K562 (cell line): Measurements from ENCODE around the gene PFAS. TPM values are rescaled to one million over a fixed set of nuclear protein-coding genes. Genes with fewer than 3 reads are reported as not detected.

Experiments
- BDP1 ChIP-seq: IDR thresholded peaks from 3 replicates; pipeline ENCODE4 v1.6.1; 2011; ENCODE audit not compliant: insufficient read length, insufficient read depth
- ERF ChIP-seq: fragments of 450-650 bp; formaldehyde crosslinking; IDR thresholded peaks from 2 replicates; pipeline ENCODE4 v1.4.0; 2020; ENCODE audit warnings: mild to moderate bottlenecking, mixed read lengths
- EZH2 ChIP-seq: IDR thresholded peaks from 2 replicates; pipeline ENCODE4 v1.6.1; 2012; ENCODE audit warnings: low read depth, mild to moderate bottlenecking, inconsistent platforms, low read length, borderline replicate concordance
- FOXK2 ChIP-seq, 2 experiments: fragments of 450-650 bp; IDR thresholded peaks in 1 of 2; conservative IDR thresholded peaks in 1 of 2; 2 replicates each; pipeline ENCODE4 v1.6.1; 2016; ENCODE audit warnings: low read depth in 2 of 2, mild to moderate bottlenecking in 1 of 2
- KDM5B ChIP-seq: fragments of 200-600 bp; sonication (generic); IDR thresholded peaks from 2 replicates; pipeline ENCODE4 v1.6.1; 2012; ENCODE audit warnings: low read depth, mild to moderate bottlenecking, moderate library complexity, low read length, control low read depth, inconsistent platforms; ENCODE audit not compliant: insufficient replicate concordance
- MCM5 ChIP-seq: fragments of 450-650 bp; IDR thresholded peaks from 2 replicates; pipeline ENCODE4 v1.6.1; 2016; ENCODE audit warnings: low read depth
- NR1H2 ChIP-seq: sonication (generic); formaldehyde crosslinking; IDR thresholded peaks from 2 replicates; pipeline ENCODE4 v1.4.0; 2020; ENCODE audit warnings: mild to moderate bottlenecking, missing genetic modification reagents
- POU5F1 ChIP-seq: fragments of 150-350 bp; IDR thresholded peaks from 2 replicates; pipeline ENCODE4 v1.6.1; 2014; ENCODE audit warnings: borderline replicate concordance, low read length, low read depth, mild to moderate bottlenecking; ENCODE audit not compliant: partially characterized antibody
- PYGO2 ChIP-seq: fragments of 450-650 bp; IDR thresholded peaks from 2 replicates; pipeline ENCODE4 v1.6.1; 2016; ENCODE audit warnings: mild to moderate bottlenecking, missing genetic modification characterization, moderate library complexity, missing compliant biosample characterization
- RBM39 ChIP-seq: fragments of 200-400 bp; formaldehyde crosslinking; optimal IDR thresholded peaks from 2 replicates; pipeline ENCODE3; 2018; ENCODE audit warnings: low read depth, low read length
- XRCC4 ChIP-seq: IDR thresholded peaks from one replicate; pipeline ENCODE4 v1.6.1; 2011; ENCODE audit not compliant: insufficient read depth, insufficient read length; ENCODE audit errors: extremely low read depth
- ZNF12 ChIP-seq: sonication (generic); formaldehyde crosslinking; IDR thresholded peaks from 2 replicates; pipeline ENCODE4 v1.4.0; 2020; ENCODE audit warnings: mild to moderate bottlenecking, missing genetic modification reagents
- ZNF133 ChIP-seq: fragments of 250-450 bp; sonication (Bioruptor Pico); IDR thresholded peaks from 2 replicates; pipeline ENCODE4 v1.4.0; 2020; ENCODE audit warnings: mild to moderate bottlenecking
- ZNF224 ChIP-seq: sonication (generic); formaldehyde crosslinking; IDR thresholded peaks from 2 replicates; pipeline ENCODE4 v1.8.0; 2022; ENCODE audit warnings: mild to moderate bottlenecking, missing genetic modification reagents
- ZNF444 ChIP-seq: fragments of 250-450 bp; sonication (Bioruptor Pico); IDR thresholded peaks from 2 replicates; pipeline ENCODE4 v1.4.0; 2020; ENCODE audit warnings: mild to moderate bottlenecking, moderate library complexity
- polyA plus RNA-seq, 8 experiments: library from polyadenylated mRNA; depleted of rRNA in 4 of 8; stranded (reverse) in 5 of 8; unstranded in 3 of 8; fragments of >200 nt; fragmentation: Nextera tagmentation in 2 of 8; fragmentation: Illumina TruSeq in 1 of 8; extraction: Ambion mirVana in 2 of 8; extraction: Trizol in 1 of 8; gene quantifications; 2 replicates each; pipeline versions ENCODE4 v1.2.1 to v1.2.3, GENCODE V29; 2011 to 2014; ENCODE audit warnings: inconsistent platforms in 1 of 8, missing spikeins in 1 of 8
- total RNA-seq, 7 experiments: library from RNA; depleted of rRNA in 6 of 7; stranded (reverse); fragments of >200 nt in 6 of 7; fragmentation: Illumina TruSeq in 2 of 7; extraction: Trizol in 2 of 7; gene quantifications; 2 replicates each; pipeline versions ENCODE4 v1.2.1 to v1.2.3, GENCODE V29; 2011 to 2021; ENCODE audit warnings: low replicate concordance in 1 of 7
- TF ChIP-seq, protein P1 (sequence below): fragments of 450-650 bp; formaldehyde crosslinking; IDR thresholded peaks from 2 replicates; pipeline ENCODE4 v1.4.0; 2022; ENCODE audit warnings: missing genetic modification characterization
- TF ChIP-seq, protein P2 (sequence below): sonication (generic); formaldehyde crosslinking; IDR thresholded peaks from 2 replicates; pipeline ENCODE4 v1.8.0; 2023; ENCODE audit warnings: mild to moderate bottlenecking, missing genetic modification reagents
- TF ChIP-seq, protein P3 (sequence below), 2 experiments: fragments of 200-800 bp in 1 of 2; sonication (Bioruptor generic) in 1 of 2; sonication (generic) in 1 of 2; formaldehyde crosslinking in 1 of 2; IDR thresholded peaks in 1 of 2; conservative IDR thresholded peaks in 1 of 2; 2 replicates each; pipeline versions ENCODE4 v1.5.0 to v1.6.1; 2016 to 2020; ENCODE audit warnings: missing compliant biosample characterization in 1 of 2, missing genetic modification characterization in 1 of 2, missing genetic modification reagents in 1 of 2
- TF ChIP-seq, protein P4 (sequence below): fragments of 250-450 bp; sonication (Bioruptor Pico); IDR thresholded peaks from 2 replicates; pipeline ENCODE4 v1.8.0; 2022; ENCODE audit warnings: inconsistent platforms

The PFAS gene
- total and polyA plus RNA-seq, 9 of the 15 experiments (the other 6 are each of a cell fraction or from before 2014, with no cell fraction given): 11.6 to 131 (median 43.9) TPM

DNA sequence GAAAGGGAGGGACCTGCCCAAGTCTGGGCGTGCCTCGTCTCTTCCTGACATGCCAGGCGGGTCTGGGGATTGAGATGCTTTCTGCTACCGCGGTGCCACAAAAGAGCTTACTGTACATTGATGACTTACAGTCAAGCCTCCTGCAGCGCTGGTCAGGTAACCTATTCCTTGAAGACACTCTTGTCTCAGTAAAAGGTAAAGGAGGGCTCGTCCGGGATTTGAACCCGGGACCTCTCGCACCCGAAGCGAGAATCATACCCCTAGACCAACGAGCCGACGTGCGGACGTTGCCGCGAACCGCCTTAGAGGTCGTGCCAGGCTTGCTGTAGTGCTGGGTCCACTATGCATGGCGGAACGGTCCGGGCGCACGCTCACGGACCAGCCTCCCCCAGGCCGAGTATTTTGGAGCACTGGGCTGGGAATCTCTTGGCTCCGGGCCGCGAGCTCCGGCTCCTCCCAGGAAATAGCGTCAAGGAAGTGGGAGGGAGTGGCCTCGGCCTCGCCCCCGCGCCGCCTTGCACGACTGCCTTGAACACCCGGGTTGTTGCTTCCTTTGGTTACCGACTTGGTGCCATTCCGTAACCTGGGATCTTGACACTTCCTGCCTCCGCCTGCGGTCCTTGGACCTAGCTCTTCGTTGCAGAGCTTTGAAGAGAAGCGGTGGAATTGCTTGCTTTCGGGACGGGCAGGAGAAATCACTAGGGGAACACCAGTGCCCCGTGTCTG lies 26.3 kb upstream of the PFAS start (continued):
- TF ChIP-seq, protein P1, sequence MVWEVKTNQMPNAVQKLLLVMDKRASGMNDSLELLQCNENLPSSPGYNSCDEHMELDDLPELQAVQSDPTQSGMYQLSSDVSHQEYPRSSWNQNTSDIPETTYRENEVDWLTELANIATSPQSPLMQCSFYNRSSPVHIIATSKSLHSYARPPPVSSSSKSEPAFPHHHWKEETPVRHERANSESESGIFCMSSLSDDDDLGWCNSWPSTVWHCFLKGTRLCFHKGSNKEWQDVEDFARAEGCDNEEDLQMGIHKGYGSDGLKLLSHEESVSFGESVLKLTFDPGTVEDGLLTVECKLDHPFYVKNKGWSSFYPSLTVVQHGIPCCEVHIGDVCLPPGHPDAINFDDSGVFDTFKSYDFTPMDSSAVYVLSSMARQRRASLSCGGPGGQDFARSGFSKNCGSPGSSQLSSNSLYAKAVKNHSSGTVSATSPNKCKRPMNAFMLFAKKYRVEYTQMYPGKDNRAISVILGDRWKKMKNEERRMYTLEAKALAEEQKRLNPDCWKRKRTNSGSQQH (CRISPR knock-in tag): no peak
- no peak for TF ChIP-seq RBM39
- TF ChIP-seq ZNF444 (CRISPR knock-in tag): no peak
- no peak for TF ChIP-seq MCM5
- TF ChIP-seq ERF (CRISPR knock-in tag): no peak
- TF ChIP-seq NR1H2 (CRISPR knock-in tag): no peak
- TF ChIP-seq ZNF133 (CRISPR knock-in tag): no peak
- no peak for TF ChIP-seq PYGO2 (tag)
- no peak for TF ChIP-seq XRCC4
- TF ChIP-seq BDP1: peak; percentile 72
- no peak for TF ChIP-seq EZH2
- no peak for TF ChIP-seq POU5F1
- TF ChIP-seq, protein P2, sequence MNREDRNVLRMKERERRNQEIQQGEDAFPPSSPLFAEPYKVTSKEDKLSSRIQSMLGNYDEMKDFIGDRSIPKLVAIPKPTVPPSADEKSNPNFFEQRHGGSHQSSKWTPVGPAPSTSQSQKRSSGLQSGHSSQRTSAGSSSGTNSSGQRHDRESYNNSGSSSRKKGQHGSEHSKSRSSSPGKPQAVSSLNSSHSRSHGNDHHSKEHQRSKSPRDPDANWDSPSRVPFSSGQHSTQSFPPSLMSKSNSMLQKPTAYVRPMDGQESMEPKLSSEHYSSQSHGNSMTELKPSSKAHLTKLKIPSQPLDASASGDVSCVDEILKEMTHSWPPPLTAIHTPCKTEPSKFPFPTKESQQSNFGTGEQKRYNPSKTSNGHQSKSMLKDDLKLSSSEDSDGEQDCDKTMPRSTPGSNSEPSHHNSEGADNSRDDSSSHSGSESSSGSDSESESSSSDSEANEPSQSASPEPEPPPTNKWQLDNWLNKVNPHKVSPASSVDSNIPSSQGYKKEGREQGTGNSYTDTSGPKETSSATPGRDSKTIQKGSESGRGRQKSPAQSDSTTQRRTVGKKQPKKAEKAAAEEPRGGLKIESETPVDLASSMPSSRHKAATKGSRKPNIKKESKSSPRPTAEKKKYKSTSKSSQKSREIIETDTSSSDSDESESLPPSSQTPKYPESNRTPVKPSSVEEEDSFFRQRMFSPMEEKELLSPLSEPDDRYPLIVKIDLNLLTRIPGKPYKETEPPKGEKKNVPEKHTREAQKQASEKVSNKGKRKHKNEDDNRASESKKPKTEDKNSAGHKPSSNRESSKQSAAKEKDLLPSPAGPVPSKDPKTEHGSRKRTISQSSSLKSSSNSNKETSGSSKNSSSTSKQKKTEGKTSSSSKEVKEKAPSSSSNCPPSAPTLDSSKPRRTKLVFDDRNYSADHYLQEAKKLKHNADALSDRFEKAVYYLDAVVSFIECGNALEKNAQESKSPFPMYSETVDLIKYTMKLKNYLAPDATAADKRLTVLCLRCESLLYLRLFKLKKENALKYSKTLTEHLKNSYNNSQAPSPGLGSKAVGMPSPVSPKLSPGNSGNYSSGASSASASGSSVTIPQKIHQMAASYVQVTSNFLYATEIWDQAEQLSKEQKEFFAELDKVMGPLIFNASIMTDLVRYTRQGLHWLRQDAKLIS (CRISPR knock-in tag): peak; percentile 53; the same call in 1 of the 2 replicates
- TF ChIP-seq, protein P3, sequence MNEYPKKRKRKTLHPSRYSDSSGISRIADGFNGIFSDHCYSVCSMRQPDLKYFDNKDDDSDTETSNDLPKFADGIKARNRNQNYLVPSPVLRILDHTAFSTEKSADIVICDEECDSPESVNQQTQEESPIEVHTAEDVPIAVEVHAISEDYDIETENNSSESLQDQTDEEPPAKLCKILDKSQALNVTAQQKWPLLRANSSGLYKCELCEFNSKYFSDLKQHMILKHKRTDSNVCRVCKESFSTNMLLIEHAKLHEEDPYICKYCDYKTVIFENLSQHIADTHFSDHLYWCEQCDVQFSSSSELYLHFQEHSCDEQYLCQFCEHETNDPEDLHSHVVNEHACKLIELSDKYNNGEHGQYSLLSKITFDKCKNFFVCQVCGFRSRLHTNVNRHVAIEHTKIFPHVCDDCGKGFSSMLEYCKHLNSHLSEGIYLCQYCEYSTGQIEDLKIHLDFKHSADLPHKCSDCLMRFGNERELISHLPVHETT (CRISPR knock-in tag; conservative IDR thresholded peaks at IDR 0.05 in 1 of 2, IDR thresholded peaks at IDR 0.05 in 1 of 2): no peak
- TF ChIP-seq FOXK2 (conservative IDR thresholded peaks at IDR 0.05 in 1 of 2, IDR thresholded peaks at IDR 0.05 in 1 of 2; ENCODE audit: low read depth in 2 of 2): no peak; a peak in 2 of 4 replicates
- TF ChIP-seq, protein P4, sequence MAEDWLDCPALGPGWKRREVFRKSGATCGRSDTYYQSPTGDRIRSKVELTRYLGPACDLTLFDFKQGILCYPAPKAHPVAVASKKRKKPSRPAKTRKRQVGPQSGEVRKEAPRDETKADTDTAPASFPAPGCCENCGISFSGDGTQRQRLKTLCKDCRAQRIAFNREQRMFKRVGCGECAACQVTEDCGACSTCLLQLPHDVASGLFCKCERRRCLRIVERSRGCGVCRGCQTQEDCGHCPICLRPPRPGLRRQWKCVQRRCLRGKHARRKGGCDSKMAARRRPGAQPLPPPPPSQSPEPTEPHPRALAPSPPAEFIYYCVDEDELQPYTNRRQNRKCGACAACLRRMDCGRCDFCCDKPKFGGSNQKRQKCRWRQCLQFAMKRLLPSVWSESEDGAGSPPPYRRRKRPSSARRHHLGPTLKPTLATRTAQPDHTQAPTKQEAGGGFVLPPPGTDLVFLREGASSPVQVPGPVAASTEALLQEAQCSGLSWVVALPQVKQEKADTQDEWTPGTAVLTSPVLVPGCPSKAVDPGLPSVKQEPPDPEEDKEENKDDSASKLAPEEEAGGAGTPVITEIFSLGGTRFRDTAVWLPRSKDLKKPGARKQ (CRISPR knock-in tag): no peak
- peak; percentile 36 for TF ChIP-seq KDM5B
- TF ChIP-seq ZNF224: no peak
- no peak for TF ChIP-seq ZNF12 (CRISPR knock-in tag)
